HUES6 (cell line): ENCODE measurements around the gene NR4A1.

ENCODE experiments used
- H3K27ac ChIP-seq: 2 replicates; pipeline ENCODE4 v1.7.0; 2013; ENCODE audit warnings: low read depth, mild to moderate bottlenecking, low read length, inconsistent platforms
- H3K27me3 ChIP-seq: 2 replicates; pipeline ENCODE4 v1.6.1; 2013; ENCODE audit warnings: low read length; ENCODE audit not compliant: control insufficient read depth, insufficient read depth
- H3K36me3 ChIP-seq: 2 replicates; pipeline ENCODE4 v1.6.1; 2013; ENCODE audit warnings: low read length; ENCODE audit not compliant: control insufficient read depth, insufficient read depth
- H3K4me1 ChIP-seq: 2 replicates; pipeline ENCODE4 v1.6.1; 2013; ENCODE audit warnings: low read length; ENCODE audit not compliant: control insufficient read depth, insufficient read depth
- H3K4me3 ChIP-seq: 2 replicates; pipeline ENCODE4 v1.5.1; 2013; ENCODE audit warnings: low read depth, low read length
- H3K9ac ChIP-seq: one replicate; pipeline ENCODE4 v1.6.1; 2013; ENCODE audit warnings: mild to moderate bottlenecking, low read length
- H3K9me3 ChIP-seq: 2 replicates; pipeline ENCODE4 v1.6.1; 2013; ENCODE audit warnings: low read depth, low read length; ENCODE audit not compliant: control insufficient read depth, insufficient read depth

The NR4A1 gene

DNA sequence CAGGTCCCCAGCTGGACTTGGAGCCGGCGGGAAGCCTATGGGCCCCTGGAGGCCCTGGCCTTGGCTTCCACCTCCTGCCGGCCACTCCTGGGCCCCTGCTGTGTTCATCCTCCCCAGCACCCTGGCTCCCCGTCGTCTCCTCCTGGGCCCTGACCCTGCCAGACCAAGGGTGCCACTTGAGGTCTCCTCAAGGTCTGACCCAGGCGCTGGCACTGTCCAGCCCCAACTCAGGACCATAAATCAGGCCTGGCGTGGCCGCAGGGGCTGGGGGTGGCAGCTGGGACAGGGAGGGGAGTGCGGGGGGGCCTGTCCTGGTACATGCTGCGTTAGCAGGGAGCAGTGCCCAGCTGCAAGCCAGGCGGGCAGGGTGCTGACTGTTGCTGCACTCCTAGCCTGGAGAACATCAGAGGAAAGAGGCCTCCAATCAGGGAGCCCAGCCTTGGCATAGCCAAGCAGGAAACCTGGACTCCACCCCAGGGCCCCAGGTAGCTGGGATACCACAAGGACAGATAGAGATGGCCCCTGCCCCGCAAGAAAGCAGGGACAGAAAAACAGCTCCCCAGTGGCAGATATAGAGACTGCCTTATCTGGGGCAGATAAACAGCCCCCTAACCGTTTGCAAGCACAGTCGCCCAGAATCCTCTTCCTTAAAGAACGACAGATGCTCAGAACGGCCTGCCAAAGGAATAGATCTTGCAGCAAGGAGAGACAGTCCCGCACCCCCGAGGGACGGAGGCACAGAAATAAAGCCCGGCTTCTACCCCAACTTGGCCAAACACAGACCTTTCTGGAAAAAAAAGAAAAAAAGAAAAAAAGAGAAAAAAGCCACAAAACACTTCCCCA lies 12.1 kb downstream of the NR4A1 start:
- H3K36me3 ChIP-seq: peaks cover 6% of the 10 kb centered on the region
- peaks cover 16% of the 10 kb centered on the region for H3K27me3 ChIP-seq
- no peak overlapping the region for H3K9ac ChIP-seq
- H3K9me3 ChIP-seq: no peaks in the 10 kb centered on the region
- H3K4me3 ChIP-seq: no peak overlapping the region
- H3K4me1 ChIP-seq: no peaks in the 10 kb centered on the region
- no peak overlapping the region for H3K27ac ChIP-seq

DNA sequence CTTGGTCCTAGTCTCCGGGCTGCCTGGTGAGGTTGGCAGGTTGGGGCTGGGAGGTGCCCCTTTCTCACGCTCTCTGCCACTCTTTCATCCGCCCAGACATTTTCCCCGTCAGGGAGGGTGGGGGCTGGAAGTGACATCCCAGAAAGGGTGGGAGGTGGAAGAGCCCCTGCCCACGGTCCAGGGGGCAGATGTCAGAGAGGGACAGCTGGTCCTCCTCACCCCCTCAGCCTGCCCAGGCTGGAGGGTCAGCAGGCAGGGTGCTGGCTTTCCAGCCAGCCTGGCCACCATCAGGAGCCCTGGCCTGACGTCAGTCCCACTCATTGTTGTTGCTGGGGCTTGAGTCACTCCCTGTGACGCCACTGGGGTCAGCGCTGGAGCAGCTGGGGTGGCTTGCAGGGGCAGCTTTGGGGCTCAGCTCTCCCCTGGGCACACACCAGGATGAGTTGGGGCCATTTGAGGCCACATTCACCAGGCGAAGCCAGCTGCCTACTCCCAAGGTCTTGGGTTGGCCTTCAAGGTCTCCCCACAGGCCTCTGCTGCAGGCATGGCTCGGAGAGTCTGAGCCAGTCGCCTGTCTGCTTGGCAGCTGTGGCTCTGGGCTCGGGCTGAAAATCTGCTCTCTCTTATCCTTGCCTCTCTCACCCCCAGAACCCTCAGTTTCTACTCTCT lies 12.9 kb downstream of the NR4A1 start:
- Histone ChIP-seq H3K9ac (no peak overlapping the region), H3K4me3 (no peak overlapping the region), H3K27ac (no peak overlapping the region), H3K9me3 (no peaks in the 10 kb centered on the region), H3K36me3 (peaks cover under 1% of the 10 kb centered on the region; the same call in 1 of the 2 replicates), H3K4me1 (0 out of 2 replicates have a peak, but pooled peaks cover 2% of the 10 kb centered on the region), H3K27me3 (peaks cover 16% of the 10 kb centered on the region)

DNA sequence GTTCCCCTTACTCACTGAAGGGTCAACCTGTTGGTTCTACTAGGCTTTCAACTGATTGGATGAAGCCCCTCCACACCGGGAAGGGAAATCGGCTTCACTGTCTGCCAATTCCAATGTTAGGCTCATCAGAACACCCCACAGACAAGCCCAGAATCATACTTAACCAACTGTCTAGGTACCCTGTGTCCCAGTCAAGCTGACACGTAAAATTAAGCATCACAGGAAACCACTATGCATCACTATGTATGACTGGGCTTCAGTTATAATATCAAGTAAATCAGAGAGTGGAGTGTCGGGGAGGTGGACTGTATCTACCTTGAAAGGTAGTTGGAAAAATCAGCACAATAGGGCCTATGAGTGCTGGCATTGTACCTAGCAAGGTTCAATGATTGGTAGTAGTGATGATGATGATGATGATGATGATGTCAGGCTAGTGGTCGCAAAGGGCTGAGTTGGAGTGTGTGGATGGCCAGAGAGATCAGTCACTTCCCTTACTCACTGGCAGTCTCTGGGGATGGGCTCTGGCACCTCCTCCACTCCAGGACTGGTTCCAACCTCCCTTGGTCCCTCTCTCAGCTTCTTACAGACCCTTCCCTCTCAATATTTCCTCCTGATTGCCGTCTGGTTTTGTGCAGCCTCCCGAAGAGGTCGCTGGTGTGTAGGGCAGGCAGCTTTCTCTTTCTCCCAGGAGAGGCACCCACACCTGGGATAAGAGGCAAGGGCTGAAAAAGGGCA lies 15.3 kb downstream of the NR4A1 start:
- H3K9me3 ChIP-seq: no peaks in the 10 kb centered on the region
- H3K27ac ChIP-seq: no peak overlapping the region
- no peaks in the 10 kb centered on the region for H3K36me3 ChIP-seq
- H3K4me3 ChIP-seq: no peak overlapping the region
- no peak overlapping the region for H3K9ac ChIP-seq
- H3K4me1 ChIP-seq: peaks cover 6% of the 10 kb centered on the region; the same call in 1 of the 2 replicates
- H3K27me3 ChIP-seq: peaks cover 16% of the 10 kb centered on the region

DNA sequence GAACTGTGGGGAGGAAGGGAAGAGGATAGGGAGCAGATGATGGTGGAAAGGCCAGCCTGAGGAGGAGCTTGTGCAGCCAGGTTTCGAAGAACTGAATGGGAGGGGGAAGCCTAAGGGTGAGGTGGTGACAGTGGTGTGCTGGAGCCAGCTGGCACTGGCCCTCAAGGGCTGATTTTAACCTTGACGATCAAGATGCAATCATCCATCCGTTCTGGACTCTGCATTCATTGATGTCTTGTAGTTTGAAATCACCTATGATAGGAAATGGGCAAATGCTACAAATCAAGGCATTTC lies 15.8 kb downstream of the NR4A1 start:
- no peak overlapping the region for H3K9ac ChIP-seq
- H3K4me1 ChIP-seq: peaks cover 6% of the 10 kb centered on the region; the same call in 1 of the 2 replicates
- peaks cover 2% of the 10 kb centered on the region; the same call in 1 of the 2 replicates for H3K36me3 ChIP-seq
- H3K9me3 ChIP-seq: no peaks in the 10 kb centered on the region
- H3K27me3 ChIP-seq: peaks cover 16% of the 10 kb centered on the region
- H3K27ac ChIP-seq: no peak overlapping the region
- H3K4me3 ChIP-seq: no peak overlapping the region

DNA sequence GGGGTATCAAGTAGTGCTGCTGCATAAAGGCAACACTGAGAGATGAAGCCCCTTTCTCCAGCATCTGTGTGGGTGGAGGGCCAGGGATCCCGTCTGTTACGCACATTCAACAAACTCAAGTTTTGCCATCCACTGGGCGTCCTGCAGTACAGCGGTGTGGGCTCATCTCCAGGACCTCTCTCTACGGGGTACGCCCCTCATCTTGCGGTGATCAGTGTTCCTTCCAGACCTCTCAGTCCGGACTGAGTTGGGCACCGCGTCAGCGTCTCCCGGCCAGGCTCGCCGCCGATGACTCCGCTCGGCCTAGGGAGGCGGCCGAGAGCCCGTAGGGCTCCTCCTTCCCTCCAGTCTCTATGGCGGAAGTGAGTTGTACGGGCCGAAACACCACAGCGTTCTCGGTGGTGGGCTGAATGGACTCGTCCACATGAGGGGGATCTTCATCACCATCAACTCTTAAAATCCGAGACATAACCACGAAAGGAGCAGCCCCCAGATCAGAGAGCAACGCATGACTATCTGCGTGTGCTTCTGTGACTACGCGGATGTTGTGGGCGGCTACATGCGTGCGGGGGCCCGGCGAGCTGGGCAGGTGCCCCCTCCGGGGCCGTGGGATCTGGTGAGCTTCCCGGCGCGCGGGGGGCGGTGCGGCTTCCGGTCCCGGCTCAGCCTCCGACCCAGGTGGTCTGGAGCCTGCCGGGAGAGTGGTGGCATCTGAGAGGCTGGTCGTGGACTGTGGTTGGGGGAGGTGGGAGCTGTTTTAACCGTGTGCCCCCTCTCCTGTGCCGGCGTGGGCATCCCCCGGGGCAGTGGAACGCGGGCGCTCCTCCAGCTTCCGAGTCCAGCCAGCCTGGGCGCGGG lies 18.3 kb downstream of the NR4A1 start, which contains the start of gene ATG101:
TSS of gene ATG101 (plus strand) at position 652 of the 858 bp plus-strand sequence. CDS start 3,673 bp downstream, outside the sequence.
- Histone ChIP-seq H3K4me1 (peaks cover 6% of the 10 kb centered on the region; the same call in 1 of the 2 replicates), H3K27me3 (peaks cover 16% of the 10 kb centered on the region), H3K9me3 (no peaks in the 10 kb centered on the region), H3K36me3 (peaks cover 25% of the 10 kb centered on the region), H3K4me3 (peak within 1 kb of the TSS; percentile 98), H3K9ac (peak within 1 kb of the TSS; percentile 99), H3K27ac (peak within 1 kb of the TSS; percentile 100)

DNA sequence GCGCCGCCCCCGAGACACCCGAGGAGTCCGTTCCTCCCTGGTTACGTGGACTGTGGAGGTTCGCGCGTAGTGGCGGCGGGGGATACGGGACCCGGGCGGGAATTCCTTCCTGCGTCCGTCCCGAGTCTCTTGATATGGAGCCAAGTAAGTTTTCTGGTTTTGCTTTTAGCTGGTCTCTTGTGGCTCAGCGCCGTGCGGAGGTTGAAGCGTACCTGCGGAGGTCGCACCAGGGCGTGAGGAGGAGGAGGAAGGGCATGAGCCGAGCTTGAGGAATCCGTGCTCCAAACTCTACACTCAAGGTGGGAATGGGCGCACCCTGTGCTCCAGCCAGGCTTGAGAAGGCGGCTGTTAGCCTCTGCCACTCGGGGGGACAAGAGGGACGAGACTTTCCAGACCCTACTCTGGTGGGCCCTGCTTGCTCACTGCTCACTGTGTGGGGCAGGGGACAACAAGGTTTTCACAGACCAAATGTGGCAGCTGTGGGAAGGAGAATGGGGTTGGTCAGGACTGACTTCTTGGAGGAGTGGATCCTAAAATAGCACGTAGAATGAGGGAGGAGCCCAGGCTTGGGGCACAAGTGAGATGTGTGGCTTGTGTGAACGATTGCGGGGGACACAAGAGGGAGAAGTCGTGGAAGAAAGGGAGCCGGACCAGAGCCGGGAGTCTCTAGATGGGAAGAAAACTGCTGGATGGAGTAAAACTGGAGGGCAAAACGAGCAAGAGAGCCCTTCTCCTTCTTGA lies 19.1 kb downstream of the NR4A1 start:
- peak overlapping the region; percentile 99 for H3K9ac ChIP-seq
- H3K9me3 ChIP-seq: no peaks in the 10 kb centered on the region
- H3K27me3 ChIP-seq: peaks cover 16% of the 10 kb centered on the region
- peak overlapping the region; percentile 100 for H3K27ac ChIP-seq
- H3K4me3 ChIP-seq: peak overlapping the region; percentile 98
- H3K4me1 ChIP-seq: peaks cover 6% of the 10 kb centered on the region; the same call in 1 of the 2 replicates
- H3K36me3 ChIP-seq: peaks cover 33% of the 10 kb centered on the region

DNA sequence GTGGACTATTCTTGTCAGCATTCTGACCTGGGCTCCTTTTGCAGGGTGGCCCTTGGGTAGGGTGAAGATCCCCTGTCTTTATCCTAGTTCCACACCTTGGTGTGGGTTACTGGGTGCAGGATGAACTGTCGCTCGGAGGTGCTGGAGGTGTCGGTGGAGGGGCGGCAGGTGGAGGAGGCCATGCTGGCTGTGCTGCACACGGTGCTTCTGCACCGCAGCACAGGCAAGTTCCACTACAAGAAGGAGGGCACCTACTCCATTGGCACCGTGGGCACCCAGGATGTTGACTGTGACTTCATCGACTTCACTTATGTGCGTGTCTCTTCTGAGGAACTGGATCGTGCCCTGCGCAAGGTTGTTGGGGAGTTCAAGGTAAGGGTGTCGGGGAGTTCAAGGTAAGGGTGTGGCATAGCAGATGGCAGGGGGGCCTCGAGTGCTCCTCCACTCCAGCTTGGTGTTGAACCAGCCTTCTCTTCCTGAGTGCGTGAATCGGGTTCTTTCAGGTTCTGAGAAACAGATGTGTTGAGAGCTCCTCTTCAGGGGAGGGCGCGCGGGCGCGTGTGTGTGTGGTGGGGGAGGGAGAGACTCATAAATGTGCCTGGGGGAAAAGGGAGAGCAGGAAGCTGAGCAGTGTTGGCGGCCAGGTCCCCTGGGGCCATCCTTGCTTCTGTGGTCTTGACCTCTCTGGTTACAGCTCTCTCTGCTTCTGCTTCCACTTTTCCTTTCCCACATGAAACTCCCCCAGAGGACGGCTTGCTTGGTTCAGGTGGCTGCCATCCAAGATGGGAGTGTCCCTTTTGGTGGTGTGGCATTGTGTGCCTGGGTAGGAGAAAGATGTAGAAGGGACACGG lies 22.5 kb downstream of the NR4A1 start:
- no peak overlapping the region for H3K9ac ChIP-seq
- H3K27me3 ChIP-seq: no peaks in the 10 kb centered on the region
- H3K27ac ChIP-seq: no peak overlapping the region
- peaks cover 6% of the 10 kb centered on the region; the same call in 1 of the 2 replicates for H3K4me1 ChIP-seq
- H3K9me3 ChIP-seq: no peaks in the 10 kb centered on the region
- H3K4me3 ChIP-seq: no peak overlapping the region
- peaks cover 66% of the 10 kb centered on the region for H3K36me3 ChIP-seq

DNA sequence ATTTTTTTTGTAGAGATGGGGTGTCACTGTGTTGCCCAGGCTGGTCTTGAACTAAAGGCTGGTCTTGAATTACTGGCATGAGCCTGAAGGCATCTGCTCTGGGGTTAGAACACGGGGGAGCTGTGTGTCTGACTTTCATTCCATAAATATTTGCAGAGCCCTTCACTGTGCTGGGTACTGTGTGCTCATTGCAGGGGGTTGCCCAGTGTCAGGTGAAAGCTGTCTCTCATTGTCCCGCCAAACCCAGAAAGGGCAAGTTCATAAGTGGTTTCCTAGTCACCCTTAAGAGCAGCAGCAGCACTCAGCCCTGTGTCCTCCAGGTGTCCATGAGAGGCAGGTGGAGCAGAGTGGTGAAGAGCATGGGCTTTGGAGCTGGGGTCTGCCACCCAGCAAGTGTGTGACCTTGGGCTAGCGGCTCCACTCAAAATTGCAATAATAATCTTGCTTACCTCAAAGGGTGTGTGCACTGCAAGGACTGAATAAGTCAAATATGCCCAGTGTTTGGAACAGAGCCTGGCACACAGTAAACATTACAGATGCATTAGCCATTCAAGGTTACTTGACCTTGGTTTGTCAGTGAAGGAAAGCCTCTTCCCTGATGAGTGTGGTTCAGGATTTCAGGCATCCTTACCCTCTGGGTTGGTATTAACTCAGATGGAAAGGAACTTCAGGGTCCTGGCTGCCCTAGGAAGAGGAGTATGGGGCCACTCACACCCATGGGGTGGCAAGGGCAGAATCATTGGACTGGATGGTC lies 23.9 kb downstream of the NR4A1 start:
- Histone ChIP-seq H3K9me3 (no peaks in the 10 kb centered on the region), H3K27ac (no peak overlapping the region), H3K4me3 (no peak overlapping the region), H3K4me1 (peaks cover 3% of the 10 kb centered on the region; the same call in 1 of the 2 replicates), H3K36me3 (peaks cover 68% of the 10 kb centered on the region), H3K9ac (no peak overlapping the region), H3K27me3 (no peaks in the 10 kb centered on the region)

DNA sequence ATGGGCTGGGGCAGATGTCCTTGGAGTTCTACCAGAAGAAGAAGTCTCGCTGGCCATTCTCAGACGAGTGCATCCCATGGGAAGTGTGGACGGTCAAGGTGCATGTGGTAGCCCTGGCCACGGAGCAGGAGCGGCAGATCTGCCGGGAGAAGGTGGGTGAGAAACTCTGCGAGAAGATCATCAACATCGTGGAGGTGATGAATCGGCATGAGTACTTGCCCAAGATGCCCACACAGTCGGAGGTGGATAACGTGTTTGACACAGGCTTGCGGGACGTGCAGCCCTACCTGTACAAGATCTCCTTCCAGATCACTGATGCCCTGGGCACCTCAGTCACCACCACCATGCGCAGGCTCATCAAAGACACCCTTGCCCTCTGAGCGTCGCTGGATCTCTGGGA lies 25.6 kb downstream of the NR4A1 start:
- Histone ChIP-seq H3K9me3 (no peaks in the 10 kb centered on the region), H3K4me1 (peaks cover 13% of the 10 kb centered on the region; the same call in 1 of the 2 replicates), H3K27me3 (no peaks in the 10 kb centered on the region), H3K4me3 (no peak overlapping the region), H3K27ac (no peak overlapping the region), H3K36me3 (peaks cover 68% of the 10 kb centered on the region), H3K9ac (no peak overlapping the region)
